ENCODE results near the gene DHX32.
A peak's percentile ranks its signal among the peaks of the same experiment; 100 is the strongest.
"Not testable (repeated sequence)": the region's sequence is repeated elsewhere in the genome, so short reads cannot be mapped to it uniquely, and the experiment has no call there.

DHX32 gene

DNA sequence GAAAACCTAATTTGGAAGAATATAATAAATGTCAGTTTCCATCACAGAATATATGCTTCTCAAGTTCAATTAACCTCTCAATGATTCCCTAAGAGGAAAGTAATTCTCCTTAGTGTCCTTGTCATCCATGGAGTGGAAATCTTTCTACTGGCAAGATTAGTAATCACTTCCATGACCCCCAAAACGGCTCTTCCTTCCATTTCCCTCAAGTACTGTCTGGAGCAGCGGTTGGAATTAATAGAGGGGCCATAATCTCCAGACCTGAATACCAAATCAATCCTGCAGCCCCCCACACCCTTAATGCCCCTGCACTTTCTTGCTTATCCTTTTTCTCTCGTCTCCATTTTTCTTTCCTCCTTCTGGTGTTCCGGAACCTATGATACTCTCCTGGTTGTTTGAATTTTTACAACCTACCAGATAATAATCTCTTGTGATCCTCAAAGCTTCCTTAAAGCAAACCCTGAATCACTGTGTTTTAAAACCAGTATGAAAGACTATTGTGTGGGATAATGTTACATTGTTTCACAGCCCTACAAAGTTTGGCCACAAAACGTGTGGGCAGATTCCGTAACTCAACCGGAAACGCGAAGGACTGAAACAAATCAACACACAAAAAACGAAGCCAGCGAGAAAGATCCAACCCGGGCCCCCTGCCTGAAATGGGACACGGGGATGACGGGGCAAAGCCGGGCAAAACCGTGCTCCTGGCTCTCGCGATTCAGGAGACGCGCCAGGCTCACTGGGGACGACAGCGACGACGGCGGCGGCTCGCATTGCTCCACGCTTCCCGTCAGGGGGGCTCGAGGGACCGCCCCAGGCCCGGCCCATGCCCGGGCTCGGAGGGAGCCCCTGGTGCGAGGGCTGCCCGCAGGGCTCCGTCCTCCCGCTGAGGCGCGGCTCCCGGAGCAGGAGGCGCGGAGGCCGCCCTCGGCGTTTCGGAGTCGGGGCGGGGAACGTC lies 14.3 kb upstream of the DHX32 start:
- DNase-seq: peak; percentile 73

DNA sequence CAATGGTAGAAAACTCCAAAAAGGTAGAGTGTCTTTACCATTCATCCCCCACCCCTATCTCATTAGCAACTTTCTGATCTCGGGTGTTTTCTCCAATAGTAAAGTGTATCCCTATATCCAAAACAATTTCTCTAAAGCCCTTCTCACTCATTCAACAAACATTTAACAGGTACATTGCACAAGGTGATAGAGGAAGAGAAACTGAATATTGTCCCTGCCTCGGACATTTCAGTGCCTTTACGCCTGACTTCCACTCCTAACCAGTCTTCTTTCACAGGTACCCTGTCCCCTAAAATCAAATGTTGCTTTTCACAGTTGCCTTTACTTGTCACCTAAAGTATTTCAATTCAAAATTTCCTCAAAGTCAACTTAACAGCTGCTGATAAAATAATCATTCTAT lies 13.1 kb upstream of the DHX32 start:
- DNase-seq: not testable (repeated sequence)

DNA sequence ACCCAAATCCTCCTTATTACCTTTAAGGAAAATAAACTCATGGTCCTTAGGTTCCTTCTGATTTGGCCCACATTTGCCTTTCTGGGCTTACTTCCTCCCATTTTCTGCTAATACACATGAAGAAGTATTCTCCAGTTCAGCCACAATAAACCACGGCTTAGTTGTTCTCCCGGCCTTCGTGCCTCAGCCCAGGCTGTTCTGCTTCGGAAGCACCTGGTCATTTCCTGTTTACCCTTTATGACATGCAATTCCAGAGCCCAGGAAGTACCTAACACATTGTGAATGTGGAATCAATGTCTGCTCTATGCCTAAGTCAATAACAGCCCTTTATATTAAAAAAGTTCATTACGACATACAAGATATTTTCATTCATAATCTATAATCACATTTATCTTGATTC lies 11.3 kb upstream of the DHX32 start:
- DNase-seq: not testable (repeated sequence)

DNA sequence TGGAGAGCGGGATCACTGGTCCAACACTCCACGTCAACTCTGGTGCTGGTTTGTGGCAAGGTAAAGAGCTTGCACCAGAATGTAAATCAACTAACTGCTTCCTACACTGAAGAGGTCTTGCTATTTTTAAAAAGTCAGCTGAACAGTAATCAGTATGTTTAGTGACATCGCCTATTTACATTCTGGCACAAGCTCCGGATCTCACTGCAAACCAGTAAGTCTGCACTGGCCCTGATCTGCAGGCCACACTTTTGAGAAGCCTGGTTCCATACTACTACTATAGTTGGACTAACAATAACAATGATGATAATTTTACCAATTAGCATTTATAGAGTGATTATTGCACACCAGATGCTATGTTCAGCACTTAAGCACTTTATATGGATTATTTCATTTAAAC lies 8.3 kb upstream of the DHX32 start:
- not testable (repeated sequence) for DNase-seq

DNA sequence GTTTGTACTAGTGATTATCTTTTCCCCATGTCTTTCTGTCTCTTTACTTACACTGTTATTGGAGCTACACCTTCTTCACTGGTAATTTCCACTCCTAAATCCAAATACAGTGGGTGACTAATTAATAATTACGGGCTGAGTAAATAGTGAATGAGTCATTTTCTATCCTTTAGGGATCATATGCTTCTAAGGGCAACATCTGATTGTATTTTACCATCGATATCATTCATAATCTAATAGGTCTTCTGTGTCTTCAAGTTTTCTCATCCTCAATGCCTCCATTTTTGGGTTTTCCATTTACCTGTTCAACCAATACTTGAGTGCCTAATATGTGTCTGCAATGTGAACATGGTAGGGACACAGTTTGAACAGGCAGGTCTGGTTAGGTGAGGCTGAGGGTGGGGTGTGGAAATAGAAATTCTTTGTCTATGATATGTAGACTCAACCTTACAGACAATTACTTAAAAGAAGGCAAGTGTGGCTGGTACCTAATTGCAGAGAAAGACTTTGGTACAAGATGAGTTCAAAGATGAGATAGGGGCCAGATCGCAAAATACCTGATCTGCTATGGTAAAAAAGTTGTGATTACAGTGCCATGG lies 5.9 kb upstream of the DHX32 start:
- no peak for DNase-seq

DNA sequence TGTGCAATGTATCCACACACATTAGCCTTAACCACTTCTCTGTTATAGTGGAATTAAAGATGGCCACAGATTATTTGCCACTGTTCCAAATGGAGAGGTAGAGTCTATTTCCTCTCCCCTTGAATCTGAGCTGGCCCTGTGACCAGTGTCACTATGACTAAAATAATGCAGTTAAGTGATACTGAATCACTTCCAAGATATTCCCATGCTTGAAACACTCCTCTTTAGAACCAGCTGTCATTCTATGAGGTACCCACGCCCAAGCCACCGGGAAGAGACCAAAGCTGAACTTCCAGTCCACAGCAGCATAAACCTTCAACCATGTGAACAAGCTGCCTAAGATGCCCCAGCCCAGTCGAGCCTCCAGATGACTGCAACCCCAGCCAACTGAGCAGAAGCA lies 2.1 kb upstream of the DHX32 start:
- DNase-seq: no peak

DNA sequence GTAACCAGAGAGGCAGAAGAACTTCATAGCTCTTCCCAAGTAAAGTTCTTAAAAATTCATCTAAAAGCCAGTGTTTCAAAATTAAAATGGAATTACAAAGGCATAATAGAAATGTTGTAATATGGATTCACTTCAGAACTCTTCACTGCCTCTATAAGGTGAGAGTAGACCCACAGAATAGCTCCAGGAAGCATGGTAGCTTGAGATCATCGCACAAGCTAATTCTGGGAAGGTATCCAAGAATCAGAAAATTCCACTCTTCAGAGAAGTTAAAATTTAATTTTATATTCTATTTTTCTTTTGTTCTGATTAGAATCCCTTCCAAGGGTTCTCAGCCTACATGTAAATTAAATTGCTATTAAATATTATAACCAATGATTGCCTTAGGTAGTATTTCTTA lies 1.5 kb upstream of the DHX32 start:
- DNase-seq: no peak

DNA sequence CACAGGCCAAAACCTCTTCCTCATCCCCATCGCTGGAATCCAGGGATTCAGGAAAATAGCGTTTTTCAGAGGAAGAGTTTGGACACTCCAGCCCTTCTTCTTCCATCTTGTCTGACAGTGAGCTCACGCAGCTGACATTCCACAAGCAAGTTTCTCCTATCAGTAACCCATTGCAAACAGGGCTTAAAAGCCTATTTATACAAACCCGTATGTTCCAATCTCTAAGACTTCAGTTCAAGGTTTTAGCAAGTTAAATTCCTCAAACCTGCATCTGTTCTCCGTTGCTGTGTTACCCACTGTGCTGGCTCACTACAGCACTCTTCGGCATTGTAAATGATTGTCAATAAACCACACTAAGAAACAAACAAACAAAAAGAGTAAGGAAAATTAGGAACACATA lies 373 bp downstream of the DHX32 start:
- DNase-seq: no peak

DNA sequence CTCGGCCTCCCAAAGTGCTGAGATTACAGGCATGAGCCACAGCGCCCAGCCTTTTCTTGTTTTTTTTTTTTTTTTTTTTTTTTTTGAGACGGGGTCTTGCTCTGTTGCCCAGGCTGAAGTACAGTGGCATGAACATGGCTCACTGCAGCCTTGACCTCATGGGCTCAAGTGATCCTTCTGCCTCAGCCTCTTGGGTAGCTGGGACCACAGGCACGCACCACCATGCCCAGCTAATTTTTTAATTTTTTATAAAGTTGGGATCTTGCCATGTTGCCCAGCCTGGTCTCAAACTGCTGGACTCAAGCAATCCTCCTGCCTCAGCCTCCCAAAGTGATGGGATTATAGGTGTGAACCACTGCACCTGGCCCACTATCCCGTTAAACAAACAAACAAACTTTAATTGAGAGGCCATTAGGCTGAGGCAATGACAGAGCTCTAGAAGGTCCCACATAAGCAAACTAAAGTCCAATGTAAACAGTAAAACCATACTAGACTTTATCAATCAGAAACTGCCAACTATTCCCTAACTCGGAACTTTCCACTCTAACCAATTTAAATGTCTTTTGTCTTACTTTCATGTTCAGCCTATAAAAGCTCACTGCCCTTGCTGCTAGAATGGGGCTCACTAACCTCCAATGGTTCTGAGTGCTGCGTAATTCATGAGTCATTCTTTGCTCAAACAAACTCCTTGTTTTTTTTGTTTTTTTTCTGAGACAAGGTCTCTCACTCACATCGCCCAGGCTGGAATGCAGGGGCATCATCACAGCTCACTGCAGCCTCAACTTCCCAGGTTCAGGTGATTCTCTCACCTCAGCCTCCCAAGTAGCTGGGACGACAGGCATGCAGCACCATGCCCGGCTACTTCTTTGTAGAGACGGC lies 1.9 kb downstream of the DHX32 start:
- no peak for DNase-seq

DNA sequence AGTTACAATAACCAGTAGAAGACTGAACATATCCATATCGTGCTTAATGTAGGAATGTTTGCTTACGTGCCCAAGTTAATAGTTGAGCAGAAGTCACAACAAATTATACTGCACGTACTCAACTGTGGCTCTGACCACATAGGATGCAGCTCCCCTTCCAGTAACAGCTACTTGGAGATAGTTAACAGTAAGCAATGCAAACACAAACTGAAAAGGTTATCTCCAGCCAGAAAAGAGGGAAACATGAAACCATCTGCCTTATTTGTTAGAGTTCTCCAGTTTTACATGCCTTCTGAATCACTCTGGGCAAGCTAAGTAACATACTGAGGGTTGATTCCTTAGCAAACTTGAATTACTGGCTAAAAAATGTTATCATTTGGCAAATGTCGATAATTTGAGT lies 9.8 kb downstream of the DHX32 start:
- no peak for DNase-seq

DNA sequence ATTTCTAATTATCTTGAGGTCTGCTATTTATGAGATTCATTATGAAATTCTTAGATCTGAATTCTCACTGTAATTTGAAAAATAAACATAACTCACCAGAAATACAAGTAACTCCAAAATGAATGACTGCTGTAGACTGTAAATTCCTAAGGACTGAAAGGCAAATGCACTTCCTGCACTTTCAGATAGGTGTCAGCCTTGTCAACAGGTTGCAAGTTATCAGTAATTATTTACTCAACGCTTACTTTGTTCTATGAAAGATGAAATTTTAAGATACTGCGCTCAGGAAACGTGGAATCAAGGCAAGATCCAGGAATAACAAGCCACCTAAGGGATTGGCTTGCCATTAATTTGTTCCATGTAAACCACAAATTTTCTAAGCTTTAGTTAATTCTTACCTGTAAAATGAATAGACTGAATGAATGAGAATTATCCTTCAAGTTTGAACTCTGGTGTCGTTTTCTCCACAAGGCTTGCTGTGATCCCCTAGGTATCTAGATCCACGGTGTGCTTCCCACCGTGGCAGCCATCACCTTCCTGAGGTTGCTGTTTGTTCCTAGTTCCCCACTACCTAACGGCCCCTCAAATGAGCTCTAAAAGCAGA lies 12.6 kb downstream of the DHX32 start:
- no peak for DNase-seq

DNA sequence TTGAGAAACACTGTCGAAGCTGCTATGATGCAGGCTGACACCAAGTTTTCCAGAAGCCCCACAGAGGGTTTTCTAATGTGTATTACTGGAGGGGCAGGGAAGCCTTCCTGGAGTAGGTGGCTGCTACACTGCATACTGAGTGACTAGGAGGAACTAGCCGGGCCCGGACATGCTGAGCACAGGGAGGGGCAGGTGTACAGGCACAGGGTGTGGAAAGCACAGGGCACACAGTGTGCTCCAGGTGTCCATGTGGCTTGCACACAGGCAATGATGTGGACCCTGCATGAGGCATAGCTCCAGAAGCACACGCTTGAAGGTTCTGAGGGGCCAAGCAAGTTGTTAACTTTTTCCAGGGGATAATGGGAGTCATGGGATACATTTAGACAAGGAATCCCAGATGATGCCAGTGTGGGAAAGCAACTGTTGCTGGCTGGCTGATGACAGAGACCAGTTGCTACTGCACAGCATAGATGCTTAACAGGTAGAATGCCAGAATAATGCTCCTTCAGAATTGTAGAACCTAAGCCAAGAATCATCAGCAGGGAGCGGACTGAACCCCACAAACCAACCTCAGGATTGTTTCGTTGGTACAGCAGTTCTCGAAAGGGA lies 14.6 kb downstream of the DHX32 start:
- no peak for DNase-seq

DNA sequence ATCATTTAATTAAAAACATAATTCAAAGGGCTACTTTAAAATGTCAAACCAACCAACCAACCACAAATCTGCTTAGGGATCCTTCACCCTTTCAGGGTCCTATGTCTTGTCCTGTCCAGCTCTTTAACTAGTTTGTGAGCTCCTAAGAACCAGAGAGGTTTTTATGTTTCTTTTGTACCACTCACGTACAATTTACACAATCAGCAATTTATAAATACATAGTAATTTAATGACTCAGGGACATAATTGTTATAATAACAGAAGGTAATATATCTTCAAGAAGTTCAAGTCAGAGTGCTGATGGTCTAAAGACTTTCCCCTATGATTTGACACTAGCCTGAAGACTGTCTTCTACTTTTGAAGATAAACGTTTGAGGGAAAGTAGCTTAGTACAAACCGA lies 16.0 kb downstream of the DHX32 start:
- DNase-seq: no peak

DNA sequence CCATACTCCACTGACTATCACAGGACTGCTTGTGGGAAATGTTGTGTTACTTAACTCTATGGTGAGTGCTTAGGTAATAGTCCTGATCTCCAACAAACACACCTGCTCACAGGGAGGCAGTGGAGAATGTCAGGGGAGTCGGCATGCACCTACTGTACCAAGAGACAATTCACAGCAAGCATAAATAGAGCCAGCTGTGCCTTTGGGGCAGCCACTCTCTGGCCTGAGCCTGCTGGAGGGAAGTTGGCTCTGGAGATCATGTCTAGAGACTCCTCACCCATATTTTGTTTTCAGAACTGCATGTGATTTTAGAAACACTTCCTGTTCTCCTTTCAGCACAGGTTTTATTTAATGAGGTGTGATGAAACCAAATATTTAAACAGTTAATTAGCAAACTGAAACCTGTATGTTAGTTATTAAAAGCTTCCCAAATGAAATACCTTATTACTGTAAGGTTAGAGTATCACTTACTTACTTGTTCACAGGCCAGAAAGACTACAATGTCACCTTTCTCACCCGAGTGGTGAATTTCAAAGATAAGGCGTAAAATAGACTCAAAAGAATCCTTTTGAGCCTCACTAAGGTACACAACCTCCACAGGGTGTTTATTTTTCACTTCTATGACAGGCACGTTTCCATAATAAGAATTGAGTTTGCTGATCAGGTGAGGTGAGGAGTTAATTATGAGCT lies 21.8 kb downstream of the DHX32 start:
- DNase-seq: no peak

DNA sequence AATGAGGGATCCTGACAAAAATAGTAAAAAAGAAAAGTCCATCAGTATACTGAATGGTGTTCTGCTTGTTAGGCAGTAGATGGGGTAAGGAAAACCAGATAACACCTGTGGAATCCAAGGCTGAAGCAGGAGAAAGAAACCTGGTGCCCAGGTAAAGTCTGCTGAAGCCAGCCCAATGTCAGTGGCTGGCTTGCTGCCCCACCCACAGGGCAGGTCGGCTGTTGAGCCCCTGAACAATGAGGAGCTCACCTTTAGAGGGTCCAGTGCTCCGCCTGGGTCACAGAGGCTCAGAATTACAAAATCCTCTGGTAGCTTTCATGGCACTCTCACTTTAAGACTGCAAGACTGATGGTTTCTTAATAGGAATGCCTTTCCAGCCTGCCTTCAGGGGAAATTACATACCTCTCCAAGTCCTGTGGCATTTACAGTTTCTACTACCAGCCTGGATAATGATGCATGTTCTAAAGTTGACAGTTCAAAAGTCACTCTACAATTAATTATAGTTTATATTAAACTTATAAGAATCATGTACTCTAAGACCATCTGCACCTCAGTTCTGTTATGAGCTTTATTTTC lies 23.8 kb downstream of the DHX32 start:
- DNase-seq: no peak

DNA sequence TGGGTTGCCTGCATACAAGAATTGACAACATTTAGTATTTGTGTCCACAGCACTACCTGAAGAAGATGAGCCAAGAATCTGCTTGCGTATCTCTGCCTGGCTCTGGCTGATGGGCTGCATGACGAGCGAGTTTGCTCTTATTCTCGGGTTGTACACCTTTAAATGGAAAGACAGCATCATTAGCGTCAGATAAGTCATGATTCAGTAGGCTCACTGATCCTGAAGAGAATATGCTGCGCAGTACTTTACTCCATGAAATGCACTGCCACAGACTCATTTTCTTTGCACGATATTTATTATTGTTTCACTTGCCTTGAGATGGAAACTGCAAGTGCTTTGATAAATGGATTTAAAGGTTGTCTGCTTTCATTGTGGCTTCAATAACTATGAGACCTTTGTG lies 28.6 kb downstream of the DHX32 start:
- no peak for DNase-seq

DNA sequence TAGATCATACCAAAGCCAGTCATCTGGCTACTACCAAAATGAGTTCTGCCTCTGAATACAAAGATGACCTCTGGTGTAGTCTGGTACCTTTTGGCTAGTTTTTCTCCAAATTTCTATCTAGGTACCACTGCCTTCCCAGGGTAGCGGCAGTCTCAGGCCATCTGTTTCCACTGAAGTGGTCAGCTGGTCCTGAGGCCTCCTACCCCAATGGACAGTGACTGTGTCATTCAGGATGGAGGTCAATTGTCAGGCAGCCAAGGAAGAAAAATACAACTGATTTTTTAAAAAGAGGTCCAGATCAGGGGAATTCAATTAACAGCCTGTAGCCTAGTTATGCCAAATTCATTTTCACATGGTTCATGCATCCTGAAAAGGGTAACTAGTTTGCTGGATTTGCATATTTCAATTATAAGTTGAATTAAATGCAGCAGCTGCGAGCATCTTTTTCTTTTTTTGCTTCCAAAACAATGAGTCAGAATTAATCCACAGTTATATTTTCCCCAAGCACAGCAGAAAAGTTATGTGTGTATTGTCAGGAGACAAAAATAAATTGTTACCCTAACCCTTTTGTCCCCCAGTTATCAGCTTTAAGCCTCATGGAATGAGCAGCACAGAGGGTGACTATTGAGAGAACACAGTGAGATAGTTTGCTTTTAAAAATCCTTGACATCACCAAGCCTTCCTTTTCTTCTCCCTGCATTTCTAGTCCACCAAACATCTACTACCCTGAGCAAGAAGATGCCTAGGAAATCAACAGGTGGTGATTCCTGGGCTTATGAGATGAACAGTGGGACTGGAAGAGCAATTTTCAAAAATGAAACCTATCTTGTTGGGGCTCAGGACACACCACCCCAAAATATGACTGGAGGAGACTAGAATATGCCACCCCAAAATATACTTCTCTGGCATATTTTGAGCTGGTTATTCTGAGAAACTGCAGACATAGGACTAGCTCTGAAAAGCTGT lies 30.0 kb downstream of the DHX32 start:
- DNase-seq: no peak

DNA sequence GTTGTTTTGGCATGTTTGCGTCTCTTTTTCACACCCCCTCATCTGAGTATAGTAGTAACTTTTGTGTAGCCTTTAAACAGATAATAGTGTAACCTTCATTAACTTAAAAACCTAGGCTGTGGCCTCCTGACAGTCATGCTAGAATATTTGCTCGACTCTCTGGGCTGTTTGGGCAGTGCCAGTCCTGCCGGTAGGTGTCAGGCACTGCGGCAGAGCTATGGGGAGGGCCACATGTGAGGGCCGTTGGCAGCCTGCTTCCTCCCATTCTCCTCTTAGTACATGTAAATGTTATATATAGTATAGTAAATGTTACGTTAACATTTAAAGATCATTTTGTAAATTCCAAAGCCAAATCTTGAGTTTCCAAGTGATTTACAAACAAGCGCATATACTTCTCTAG lies 31.6 kb downstream of the DHX32 start:
- DNase-seq: no peak

DNA sequence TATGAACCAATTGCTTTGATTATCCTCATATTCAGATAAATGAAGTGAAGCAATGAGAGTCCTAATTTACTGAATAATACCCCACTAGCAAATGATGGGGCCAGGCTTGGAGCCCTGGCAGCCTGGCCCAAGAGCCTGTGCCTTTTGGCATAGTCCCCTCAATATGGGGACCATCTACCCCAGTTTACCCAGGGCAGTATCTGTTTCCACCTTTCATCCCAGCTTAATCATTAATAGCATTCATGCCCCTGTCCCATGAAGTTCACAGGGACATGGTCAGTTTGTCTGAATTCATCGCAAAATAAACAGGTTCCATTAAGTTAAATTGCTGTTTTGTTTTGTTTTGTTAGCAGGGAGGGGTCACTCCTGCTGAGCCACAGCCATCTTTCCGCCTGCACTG lies 32.2 kb downstream of the DHX32 start:
- DNase-seq: no peak

DNA sequence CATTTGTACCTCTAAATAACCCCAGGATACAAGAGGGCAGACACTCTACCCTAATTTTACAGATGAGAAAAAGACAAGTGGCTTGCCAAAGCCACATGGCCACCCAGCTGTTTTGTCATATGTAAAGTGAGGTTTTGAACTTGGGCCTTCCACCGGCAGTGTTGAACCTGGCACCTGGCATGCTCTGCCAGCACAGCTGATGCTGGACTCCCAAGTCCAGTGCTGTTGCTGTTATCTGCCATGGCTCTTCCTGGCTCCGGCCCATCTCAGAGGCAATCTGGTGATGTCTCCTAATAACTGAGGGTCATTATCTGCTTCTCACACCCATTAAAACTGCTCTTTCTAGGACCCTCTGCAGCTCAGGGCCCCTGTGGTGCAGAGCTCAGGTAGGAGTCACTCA lies 32.7 kb downstream of the DHX32 start:
- no peak for DNase-seq
